Measurements from ENCODE around the gene ACTRT2. TPM values are rescaled to one million over a fixed set of nuclear protein-coding genes. Genes with fewer than 3 reads are reported as not detected.

ACTRT2 gene
- total and polyA plus RNA-seq, 2 experiments from 2014 or later = not detected

DNA sequence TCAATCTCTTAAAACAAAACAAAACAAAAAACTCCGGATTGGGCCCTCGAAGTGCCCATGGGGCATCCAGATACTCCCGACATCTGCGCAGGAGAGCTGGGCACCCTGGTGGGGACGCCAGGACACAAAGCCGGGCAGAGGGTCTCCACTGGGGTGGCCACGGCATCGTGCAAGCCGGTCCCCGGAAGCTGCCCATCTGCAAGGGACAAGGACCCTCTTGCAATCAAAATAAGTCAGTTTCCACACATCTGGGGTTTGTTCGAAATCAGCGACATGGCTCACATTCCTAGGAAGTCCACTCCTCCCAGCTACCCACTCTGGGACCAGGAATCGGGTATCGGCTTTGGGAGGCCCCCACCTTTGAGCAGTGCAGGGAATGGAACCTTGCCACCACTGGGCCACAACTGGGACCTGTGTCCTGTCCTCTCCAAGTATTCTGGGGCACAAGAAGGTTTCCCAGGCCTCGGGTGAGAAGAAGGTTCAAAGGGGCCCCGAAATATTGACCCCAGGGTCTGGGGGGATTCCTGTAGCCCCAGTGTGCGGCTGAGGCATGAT lies 43.1 kb downstream of the ACTRT2 start:
- in situ Hi-C loops (cut with MboI) = no loop called here

DNA sequence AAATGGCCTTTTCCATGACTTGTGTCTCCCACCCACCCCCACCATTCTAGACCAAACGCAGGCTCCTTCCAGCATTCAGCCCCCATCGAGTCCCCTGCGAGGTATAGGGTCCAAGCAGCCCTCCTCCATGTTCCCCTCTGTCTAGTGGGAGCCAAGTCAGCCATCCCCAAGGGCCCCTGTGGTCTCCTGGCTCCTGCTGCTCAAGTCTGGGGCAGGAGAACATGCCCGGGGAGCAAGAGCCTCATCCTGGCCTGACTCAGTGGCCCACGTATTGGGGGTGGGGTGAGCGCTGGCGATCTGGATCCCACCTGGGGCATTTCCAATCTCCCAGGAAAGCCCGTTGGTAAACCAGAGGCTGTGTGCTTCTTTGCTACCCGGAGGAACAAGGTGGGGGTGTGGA lies 43.6 kb downstream of the ACTRT2 start:
- H3K9ac ChIP-seq = no peak overlapping the region
- H3K9me2 ChIP-seq (ENCODE audit: insufficient read depth) = no peaks in the 10 kb centered on the region
- peaks cover 85% of the 10 kb centered on the region for H3K27me3 ChIP-seq (replicated peaks; ENCODE audit: insufficient read depth)
- H3K36me3 ChIP-seq (ENCODE audit: low read depth) = no peaks in the 10 kb centered on the region
- no peaks in the 10 kb centered on the region for H4K20me1 ChIP-seq (ENCODE audit: insufficient read depth)
- no peak overlapping the region for H2AFZ ChIP-seq
- H3K79me2 ChIP-seq (ENCODE audit: insufficient read depth) = no peaks in the 10 kb centered on the region
- no peak for DNase-seq
- no peaks in the 10 kb centered on the region for H3K4me1 ChIP-seq (ENCODE audit: insufficient read depth)
- H3K9me3 ChIP-seq (ENCODE audit: low read depth) = no peaks in the 10 kb centered on the region
- no peak overlapping the region for H3K4me3 ChIP-seq
- no peaks in the 10 kb centered on the region for H3F3A ChIP-seq (ENCODE audit: insufficient read depth)
- TF ChIP-seq EZH2phosphoT487 (IDR thresholded peaks at IDR 0.05; ENCODE audit: insufficient read depth, low read depth) = no peak
- TF ChIP-seq EZH2 (IDR thresholded peaks at IDR 0.05; ENCODE audit: insufficient read depth, poor library complexity, severe bottlenecking) = no peak
- no peak overlapping the region for H3K27ac ChIP-seq
- in situ Hi-C loops (cut with MboI) = no loop called here
- WGBS, 2 experiments (ENCODE audit: low coverage in 1 of 2, low lambda C conversion rate in 2 of 2, missing lambda C conversion rate in 2 of 2) = 43 to 47% methylated on average over 9 of the region's 9 CpGs
- H3K4me2 ChIP-seq (ENCODE audit: unreplicated experiment) = no peak overlapping the region

More for the DNA sequence above, 43.1 kb downstream of the ACTRT2 start:
- DNase-seq = no peak
- no peaks in the 10 kb centered on the region for H4K20me1 ChIP-seq (ENCODE audit: insufficient read depth)
- H2AFZ ChIP-seq = no peak overlapping the region
- H3K4me3 ChIP-seq = no peak overlapping the region
- H3K27ac ChIP-seq = no peak overlapping the region
- H3K9ac ChIP-seq = no peak overlapping the region
- H3F3A ChIP-seq (ENCODE audit: insufficient read depth) = no peaks in the 10 kb centered on the region
- H3K79me2 ChIP-seq (ENCODE audit: insufficient read depth) = no peaks in the 10 kb centered on the region
- peak; percentile 43 for TF ChIP-seq EZH2 (IDR thresholded peaks at IDR 0.05; ENCODE audit: insufficient read depth, poor library complexity, severe bottlenecking)
- no peak for TF ChIP-seq EZH2phosphoT487 (IDR thresholded peaks at IDR 0.05; ENCODE audit: insufficient read depth, low read depth)
- WGBS, 2 experiments (ENCODE audit: low coverage in 1 of 2, low lambda C conversion rate in 2 of 2, missing lambda C conversion rate in 2 of 2) = 42 to 51% methylated on average over 17 of the region's 17 CpGs
- H3K36me3 ChIP-seq (ENCODE audit: low read depth) = no peaks in the 10 kb centered on the region
- no peaks in the 10 kb centered on the region for H3K4me1 ChIP-seq (ENCODE audit: insufficient read depth)
- no peaks in the 10 kb centered on the region for H3K9me3 ChIP-seq (ENCODE audit: low read depth)
- no peaks in the 10 kb centered on the region for H3K9me2 ChIP-seq (ENCODE audit: insufficient read depth)
- H3K4me2 ChIP-seq (ENCODE audit: unreplicated experiment) = no peak overlapping the region
- H3K27me3 ChIP-seq (replicated peaks; ENCODE audit: insufficient read depth) = peaks cover 85% of the 10 kb centered on the region

DNA sequence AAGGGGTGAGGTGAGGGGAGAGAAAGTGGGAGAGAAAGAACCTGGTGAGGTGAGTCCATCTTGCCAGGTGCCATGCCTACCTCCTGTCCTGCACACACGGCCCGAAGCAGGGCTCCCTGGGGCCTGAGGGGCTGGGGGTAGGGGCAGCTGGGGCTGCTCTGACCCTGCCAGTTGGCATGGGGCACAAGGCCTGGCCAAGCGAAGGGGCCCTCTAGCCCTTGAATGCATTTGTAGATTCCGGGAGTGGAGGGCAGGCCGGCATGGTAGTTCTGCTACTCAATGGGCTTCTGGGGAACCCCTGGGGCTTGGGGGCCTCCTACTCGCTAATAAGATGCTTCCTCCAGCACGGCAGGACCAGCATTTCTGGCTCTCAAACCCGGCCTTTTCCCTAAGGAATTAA lies 44.1 kb downstream of the ACTRT2 start:
- 58 to 67% methylated on average over 8 of the region's 8 CpGs for WGBS, 2 experiments (ENCODE audit: low coverage in 1 of 2, low lambda C conversion rate in 2 of 2, missing lambda C conversion rate in 2 of 2)
- Histone ChIP-seq H3K4me1 (ENCODE audit: insufficient read depth) (no peaks in the 10 kb centered on the region), H2AFZ (no peak overlapping the region), H3K79me2 (ENCODE audit: insufficient read depth) (no peaks in the 10 kb centered on the region), H3K27me3 (replicated peaks; ENCODE audit: insufficient read depth) (peaks cover 80% of the 10 kb centered on the region), H3K9me3 (ENCODE audit: low read depth) (no peaks in the 10 kb centered on the region), H3K9me2 (ENCODE audit: insufficient read depth) (no peaks in the 10 kb centered on the region), H3F3A (ENCODE audit: insufficient read depth) (no peaks in the 10 kb centered on the region), H3K4me2 (ENCODE audit: unreplicated experiment) (no peak overlapping the region), H3K36me3 (ENCODE audit: low read depth) (no peaks in the 10 kb centered on the region), H3K27ac (no peak overlapping the region), H3K4me3 (no peak overlapping the region), H4K20me1 (ENCODE audit: insufficient read depth) (no peaks in the 10 kb centered on the region), H3K9ac (no peak overlapping the region)
- DNase-seq = no peak
- TF ChIP-seq EZH2phosphoT487 (IDR thresholded peaks at IDR 0.05; ENCODE audit: insufficient read depth, low read depth) (no peak), EZH2 (IDR thresholded peaks at IDR 0.05; ENCODE audit: insufficient read depth, poor library complexity, severe bottlenecking) (no peak)
- in situ Hi-C loops (cut with MboI) = no loop called here

DNA sequence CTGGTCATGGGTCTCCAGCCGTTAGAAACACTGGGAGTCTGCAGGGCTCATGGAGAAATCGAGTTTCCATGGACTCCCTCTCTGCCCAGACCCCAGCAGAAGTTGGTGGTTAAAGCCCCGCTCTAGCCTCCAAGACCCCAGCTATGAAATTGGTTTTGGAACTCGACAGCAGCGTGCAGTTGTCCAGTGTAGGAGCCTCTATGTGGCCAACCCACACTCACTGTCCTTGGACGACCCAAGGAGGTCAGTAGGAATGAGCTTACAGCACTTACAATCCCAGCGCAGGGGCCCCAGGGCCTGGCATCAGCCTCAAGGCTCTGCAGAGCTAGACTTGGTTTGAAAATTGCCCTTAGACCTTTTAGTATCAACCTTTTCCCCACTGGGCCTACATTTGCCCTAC lies 44.5 kb downstream of the ACTRT2 start:
- WGBS, 2 experiments (ENCODE audit: low coverage in 1 of 2, low lambda C conversion rate in 2 of 2, missing lambda C conversion rate in 2 of 2) = 63 to 72% methylated on average over 7 of the region's 7 CpGs
- Histone ChIP-seq H3K4me2 (ENCODE audit: unreplicated experiment) (no peak overlapping the region), H2AFZ (no peak overlapping the region), H4K20me1 (ENCODE audit: insufficient read depth) (no peaks in the 10 kb centered on the region), H3K9me3 (ENCODE audit: low read depth) (no peaks in the 10 kb centered on the region), H3F3A (ENCODE audit: insufficient read depth) (no peaks in the 10 kb centered on the region), H3K27me3 (replicated peaks; ENCODE audit: insufficient read depth) (peaks cover 80% of the 10 kb centered on the region), H3K79me2 (ENCODE audit: insufficient read depth) (no peaks in the 10 kb centered on the region), H3K4me3 (no peak overlapping the region), H3K4me1 (ENCODE audit: insufficient read depth) (no peaks in the 10 kb centered on the region), H3K27ac (no peak overlapping the region), H3K9ac (no peak overlapping the region), H3K9me2 (ENCODE audit: insufficient read depth) (no peaks in the 10 kb centered on the region), H3K36me3 (ENCODE audit: low read depth) (no peaks in the 10 kb centered on the region)
- in situ Hi-C loops (cut with MboI) = no loop called here
- no peak for TF ChIP-seq EZH2phosphoT487 (IDR thresholded peaks at IDR 0.05; ENCODE audit: insufficient read depth, low read depth)
- no peak for TF ChIP-seq EZH2 (IDR thresholded peaks at IDR 0.05; ENCODE audit: insufficient read depth, poor library complexity, severe bottlenecking)
- DNase-seq = no peak
